Spleen (tissue), 7 donors: ENCODE results near the gene SLC25A38.

Experiments
- POLR2A ChIP-seq, 3 donors: fragments of 450-650 bp; IDR thresholded peaks; one replicate each; pipeline ENCODE4 v1.5.1; 2017; ENCODE audit warnings: antibody characterized with exemption in 3 of 3, mild to moderate bottlenecking in 1 of 3
- TF ChIP-seq, protein P1 (sequence below), 11 experiments: fragments of 200-600 bp in 7 of 11; fragments of 450-650 bp in 4 of 11; sonication (generic) in 4 of 11; IDR thresholded peaks in 8 of 11; conservative IDR thresholded peaks in 3 of 11; 1 replicate in 7 of 11; 2 replicates in 4 of 11; pipeline versions ENCODE4 v1.4.0 to v1.8.0; 2016 to 2021; ENCODE audit warnings: antibody characterized with exemption in 11 of 11, inconsistent platforms in 4 of 11, mild to moderate bottlenecking in 1 of 11
- donor health status: DM: no; HTN: no; CAD: no; lungs with moderate emphysema.
- donor health status: DM: no; HTN: no; CAD: no.
- donor health status: DM: no; HTN: no; CAD: no.

- TF ChIP-seq, protein P1, sequence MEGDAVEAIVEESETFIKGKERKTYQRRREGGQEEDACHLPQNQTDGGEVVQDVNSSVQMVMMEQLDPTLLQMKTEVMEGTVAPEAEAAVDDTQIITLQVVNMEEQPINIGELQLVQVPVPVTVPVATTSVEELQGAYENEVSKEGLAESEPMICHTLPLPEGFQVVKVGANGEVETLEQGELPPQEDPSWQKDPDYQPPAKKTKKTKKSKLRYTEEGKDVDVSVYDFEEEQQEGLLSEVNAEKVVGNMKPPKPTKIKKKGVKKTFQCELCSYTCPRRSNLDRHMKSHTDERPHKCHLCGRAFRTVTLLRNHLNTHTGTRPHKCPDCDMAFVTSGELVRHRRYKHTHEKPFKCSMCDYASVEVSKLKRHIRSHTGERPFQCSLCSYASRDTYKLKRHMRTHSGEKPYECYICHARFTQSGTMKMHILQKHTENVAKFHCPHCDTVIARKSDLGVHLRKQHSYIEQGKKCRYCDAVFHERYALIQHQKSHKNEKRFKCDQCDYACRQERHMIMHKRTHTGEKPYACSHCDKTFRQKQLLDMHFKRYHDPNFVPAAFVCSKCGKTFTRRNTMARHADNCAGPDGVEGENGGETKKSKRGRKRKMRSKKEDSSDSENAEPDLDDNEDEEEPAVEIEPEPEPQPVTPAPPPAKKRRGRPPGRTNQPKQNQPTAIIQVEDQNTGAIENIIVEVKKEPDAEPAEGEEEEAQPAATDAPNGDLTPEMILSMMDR (IDR thresholded peaks at IDR 0.05 in 8 of 11, conservative IDR thresholded peaks at IDR 0.05 in 3 of 11): no peak
- no peak for TF ChIP-seq POLR2A (IDR thresholded peaks at IDR 0.05)
Observed at GRCh38 chr3:39362192-39362591, 21.0 kb upstream of the SLC25A38 start.
